SHP77 treated with DMSO at 0.1 percent for 48 hours (cell line): ENCODE results near the gene ZNF629.
A peak's percentile ranks its signal among the peaks of the same experiment; 100 is the strongest.

Experiments used
- DNase-seq: peaks from one replicate; lab custom pipeline; 2025; lab: John Stamatoyannopoulos, UW

ZNF629 gene

DNA sequence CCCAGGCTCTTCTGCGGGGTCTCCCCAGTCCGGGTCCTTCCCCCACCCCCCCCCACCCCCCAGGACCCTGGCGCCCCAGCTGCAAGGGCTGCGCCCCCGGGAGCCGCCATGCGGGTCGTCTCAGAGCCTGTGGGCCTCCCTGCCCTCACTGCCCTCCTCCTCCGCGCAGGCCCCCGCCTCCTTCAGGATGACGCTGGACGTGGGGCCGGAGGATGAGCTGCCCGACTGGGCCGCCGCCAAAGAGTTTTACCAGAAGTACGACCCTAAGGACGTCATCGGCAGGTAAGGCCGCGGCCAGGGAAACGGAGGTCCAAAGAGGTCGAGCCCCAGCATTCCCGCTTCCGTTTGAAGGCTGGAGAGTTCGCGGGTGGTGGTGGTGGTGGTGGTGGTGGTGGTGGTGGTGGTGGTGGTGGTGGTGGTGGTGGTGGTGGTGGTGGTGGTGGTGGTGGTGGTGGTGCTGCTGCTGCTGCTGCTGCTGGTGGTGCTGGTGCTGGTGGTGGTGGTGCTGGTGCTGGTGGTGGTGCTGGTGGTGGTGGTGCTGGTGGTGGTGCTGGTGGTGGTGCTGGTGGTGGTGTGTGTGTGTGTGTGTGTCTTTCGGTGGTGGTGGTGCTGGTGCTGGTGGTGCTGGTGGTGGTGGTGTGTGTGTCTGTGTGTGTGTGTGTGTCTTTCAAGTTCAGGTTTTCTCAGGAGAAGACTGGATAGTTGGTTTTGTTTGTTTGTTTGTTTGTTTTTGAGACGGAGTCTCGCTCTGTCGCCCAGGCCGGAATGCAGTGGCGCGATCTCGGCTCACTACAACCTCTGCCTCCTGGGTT, 38.2 kb downstream of the ZNF629 start:
- DNase-seq, result no peak

- DNase-seq, result peak; percentile 99
These were observed 39.0 kb downstream of the ZNF629 start, which contains the start of gene PHKG2 for GRCh38 chr16:30747799-30748633. PHKG2 (plus strand) TSS chr16:30748425; CDS start chr16:30748821, 396 bp downstream.

DNA sequence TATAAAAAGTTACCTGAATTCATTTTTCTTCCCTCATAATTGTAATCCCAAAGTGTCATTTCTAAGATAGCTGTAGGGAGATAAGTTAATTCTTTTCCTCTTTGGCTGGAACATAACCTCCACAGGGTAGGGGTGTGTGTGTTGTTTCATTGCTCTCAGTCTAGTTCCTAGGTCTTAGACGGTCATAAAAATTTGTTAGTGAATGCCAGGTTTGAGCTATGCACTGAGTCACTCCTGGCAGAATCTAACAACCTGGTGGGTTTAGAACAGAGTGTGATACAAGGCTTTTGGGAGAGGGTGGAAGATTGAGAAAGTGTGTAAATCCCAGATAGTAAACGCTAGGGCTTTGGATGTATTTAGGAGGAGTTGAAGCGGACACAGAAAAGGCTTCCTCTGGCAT, 39.7 kb downstream of the ZNF629 start:
- no peak for DNase-seq

- no peak for DNase-seq
These were observed 40.3 kb downstream of the ZNF629 start for GRCh38 chr16:30746638-30747175.

DNA sequence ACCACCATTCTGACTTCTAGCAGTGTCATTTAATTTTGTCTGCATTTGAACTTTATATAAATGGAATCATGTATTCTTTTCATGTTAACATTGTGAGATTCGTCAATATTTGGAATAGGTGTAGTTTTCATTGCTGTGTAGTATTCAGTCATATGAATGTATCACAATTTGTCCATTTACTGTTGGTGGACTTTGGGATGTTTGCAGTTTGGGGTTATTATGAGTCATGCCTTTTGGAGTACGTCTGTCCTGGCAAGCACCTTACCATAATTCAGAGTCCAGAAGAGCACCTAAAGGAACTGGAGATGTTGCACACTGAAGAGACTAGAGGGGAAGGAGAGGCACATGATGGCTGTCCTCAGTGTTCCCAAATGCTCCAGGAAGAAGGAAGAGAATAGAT, 41.9 kb downstream of the ZNF629 start:
- no peak for DNase-seq

DNA sequence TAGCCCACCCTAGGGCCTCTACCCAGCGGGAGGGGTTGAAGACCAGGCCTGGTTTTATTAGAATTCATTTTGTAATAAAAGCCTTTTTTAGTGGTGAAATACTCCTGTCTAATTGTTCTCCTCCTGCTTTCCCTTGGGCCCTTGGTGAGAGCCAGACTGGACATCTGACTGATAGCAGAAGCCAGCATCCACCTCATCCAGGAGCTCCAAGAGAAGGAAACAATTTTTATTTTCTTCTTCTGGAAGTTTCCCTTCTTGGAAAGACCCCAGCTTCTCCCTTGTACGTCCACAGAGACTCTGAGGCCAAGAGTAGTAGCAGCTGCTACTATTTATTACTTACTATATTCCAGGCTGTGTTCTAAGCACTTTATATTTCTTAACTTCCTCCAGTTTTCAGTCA, 42.8 kb downstream of the ZNF629 start:
- DNase-seq, result no peak

- DNase-seq, result no peak
These were observed 43.3 kb downstream of the ZNF629 start for GRCh38 chr16:30743716-30744115.

GRCh38 chr16:30741461-30741914, 45.5 kb downstream of the ZNF629 start:
- DNase-seq, result no peak

- DNase-seq, result no peak
These were observed 46.4 kb downstream of the ZNF629 start for GRCh38 chr16:30740364-30741251.

DNA sequence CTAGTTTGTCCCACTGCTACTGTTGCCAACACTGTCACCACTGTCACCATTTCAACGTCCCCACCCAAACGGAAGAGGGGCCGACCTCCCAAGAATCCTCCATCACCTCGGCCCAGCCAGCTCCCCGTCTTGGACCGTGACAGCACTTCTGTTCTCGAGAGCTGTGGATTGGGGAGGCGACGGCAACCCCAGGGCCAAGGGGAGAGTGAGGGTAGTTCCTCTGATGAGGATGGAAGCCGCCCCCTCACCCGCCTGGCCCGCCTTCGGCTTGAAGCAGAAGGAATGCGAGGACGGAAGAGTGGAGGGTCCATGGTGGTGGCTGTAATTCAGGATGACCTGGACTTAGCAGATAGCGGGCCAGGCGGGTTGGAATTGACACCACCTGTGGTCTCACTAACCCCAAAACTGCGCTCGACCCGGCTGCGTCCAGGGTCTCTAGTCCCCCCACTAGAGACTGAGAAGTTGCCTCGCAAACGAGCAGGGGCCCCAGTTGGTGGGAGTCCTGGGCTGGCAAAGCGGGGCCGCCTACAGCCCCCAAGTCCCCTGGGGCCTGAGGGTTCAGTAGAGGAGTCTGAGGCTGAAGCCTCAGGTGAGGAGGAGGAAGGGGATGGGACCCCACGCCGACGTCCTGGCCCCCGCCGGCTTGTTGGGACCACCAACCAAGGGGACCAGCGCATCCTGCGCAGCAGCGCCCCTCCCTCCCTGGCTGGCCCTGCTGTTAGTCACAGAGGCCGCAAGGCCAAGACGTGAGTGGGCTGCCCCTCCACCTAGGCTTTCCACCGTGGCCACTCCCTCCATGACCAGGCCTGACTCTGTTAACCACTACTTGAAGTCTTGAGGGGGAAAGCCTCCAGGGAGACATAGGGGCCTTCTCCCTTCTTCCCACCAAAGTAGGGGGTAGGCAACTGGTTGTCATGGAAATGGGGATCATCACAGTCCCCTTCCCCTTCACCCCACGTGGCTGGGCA, 47.7 kb downstream of the ZNF629 start:
- DNase-seq, result no peak

- DNase-seq, result no peak
These were observed 49.0 kb downstream of the ZNF629 start for GRCh38 chr16:30737794-30738648.

GRCh38 chr16:30736995-30737793, 49.8 kb downstream of the ZNF629 start:
- no peak for DNase-seq

DNA sequence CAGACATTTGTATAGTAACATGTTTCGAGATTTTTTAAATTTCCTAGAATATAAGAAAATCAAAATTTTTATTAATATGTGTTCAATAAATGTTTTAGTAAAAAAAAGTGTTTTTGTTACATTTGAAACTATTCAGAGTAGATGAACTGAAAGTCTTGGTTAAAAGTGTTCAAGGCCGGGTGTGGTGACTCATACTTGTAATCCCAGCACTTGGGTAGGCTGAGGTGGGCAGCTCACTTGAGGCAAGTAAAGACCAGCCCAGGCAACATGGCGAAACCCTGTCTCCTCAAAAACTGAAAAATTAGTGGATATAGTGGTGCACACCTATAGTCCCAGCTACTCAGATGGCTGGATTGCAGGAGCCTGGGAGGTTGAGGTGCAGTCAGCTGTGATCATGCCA, 55.6 kb downstream of the ZNF629 start:
- DNase-seq, result no peak

DNA sequence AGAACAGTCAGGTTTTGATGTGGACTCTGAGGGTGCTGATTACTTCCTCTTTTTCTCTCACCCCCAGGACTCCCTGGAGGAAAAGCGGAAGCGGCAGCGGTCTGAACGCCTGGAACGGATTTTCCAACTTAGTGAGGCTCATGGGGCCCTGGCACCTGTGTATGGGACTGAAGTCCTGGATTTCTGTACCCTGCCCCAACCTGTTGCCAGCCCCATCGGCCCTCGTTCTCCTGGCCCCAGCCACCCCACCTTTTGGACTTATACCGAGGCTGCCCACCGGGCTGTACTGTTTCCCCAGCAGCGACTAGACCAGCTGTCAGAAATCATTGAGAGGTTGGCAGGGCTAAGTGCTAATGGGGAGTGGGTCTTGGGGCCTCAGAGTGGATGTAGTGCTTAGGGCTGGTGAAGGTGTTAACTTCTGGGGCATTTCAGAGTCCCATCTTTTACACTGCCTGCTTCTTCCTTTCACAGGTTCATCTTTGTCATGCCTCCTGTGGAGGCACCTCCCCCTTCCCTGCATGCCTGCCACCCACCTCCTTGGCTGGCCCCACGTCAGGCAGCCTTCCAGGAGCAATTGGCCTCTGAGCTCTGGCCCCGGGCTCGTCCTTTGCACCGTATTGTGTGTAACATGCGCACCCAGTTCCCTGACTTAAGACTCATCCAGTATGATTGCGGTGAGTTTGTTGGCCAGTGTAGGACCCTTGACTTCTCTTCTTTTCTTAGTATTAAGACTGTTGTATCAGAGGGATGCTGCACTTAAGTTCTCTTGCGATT, 57.9 kb downstream of the ZNF629 start:
- DNase-seq, result no peak
